Regular cardiac myocyte (primary cell): ENCODE results near the gene PHPT1. TPM values are rescaled to one million over a fixed set of nuclear protein-coding genes. Genes with fewer than 3 reads are reported as not detected.

Experiments
- total RNA-seq: library from RNA; depleted of rRNA; stranded (reverse); fragments of >200 nt; gene quantifications from 2 replicates; pipeline ENCODE4 v1.2.3, GENCODE V29; 2014

Gene PHPT1
- total RNA-seq = 96.0 and 110 TPM in 2 replicates

GRCh38 chr9:136849038-136849959, at the start of gene PHPT1:
PHPT1 (plus strand) TSS chr9:136849409; CDS start chr9:136849431, 22 bp downstream.

DNA sequence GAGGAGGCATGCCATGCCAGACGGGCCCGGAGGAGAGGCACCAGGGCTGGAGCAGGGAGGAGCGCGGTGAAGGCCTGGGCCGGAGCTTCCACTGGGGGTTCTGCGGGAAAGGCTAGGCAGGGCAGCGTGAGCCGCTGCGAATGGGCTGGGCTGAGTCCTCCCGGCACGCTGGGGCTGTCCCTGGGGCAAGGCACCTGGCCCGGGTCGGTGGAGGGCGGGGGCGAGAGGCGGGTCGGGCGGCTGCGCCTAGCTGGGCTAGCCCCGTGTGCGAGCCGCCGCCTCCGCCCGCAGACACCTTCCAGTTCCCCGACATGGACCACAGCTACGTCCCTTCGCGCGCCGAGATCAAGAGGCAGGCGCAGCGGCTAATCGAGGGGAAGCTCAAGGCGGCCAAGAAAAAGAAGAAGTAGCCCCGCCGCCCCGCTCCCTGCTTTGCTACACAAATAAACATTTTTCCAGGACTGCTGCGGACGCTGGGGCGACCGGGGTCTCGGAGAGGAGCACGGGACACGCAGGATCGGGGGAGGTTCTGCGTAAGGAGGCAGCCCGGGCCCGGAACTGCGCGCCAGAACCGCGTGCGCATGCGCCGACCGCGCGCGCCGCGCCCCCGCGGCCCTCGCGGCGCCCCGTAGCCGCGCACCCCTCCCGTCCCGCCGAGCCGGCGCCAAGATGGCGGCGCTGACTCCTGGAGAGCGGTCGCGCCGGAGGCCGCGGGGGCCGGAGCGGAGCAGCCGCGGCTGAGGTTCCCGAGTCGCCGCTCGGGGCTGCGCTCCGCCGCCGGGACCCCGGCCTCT, 41.7 kb upstream of the PHPT1 start, which contains the start of gene RABL6:
RABL6 (plus strand) TSS at position 668 of the 794 bp plus-strand sequence. CDS start 249 bp downstream, outside the sequence.

DNA sequence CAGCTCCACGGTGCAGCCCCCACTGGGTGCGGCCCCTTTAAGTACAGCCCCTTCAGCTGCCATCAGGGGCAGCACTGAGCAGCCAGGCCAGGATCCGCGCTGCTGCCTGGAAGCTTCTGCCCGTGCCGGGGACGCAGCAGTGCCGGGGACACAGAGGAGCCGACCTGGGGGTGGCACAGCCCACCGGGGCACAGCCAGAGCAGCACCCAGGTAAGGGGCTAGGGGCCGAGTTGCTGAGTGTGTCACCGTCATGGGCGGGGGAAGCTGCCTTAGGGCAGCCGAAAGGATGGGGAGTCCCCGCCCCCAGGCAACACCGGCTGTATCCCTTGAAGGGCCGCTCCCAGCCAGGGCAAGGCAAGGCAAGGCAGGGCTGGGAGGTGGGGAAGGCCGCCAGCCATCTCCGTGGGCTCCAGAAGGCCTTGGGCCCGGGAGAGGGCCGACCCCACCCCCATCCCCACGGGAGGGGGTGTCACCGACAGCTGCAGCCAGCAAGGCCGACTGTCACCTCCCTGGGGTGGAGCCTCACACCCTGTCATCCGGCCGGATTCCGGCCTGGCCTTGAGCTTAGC, 6.7 kb upstream of the PHPT1 start, which contains the start of gene AJM1:
AJM1 (plus strand) TSS at position 99 of the 569 bp plus-strand sequence. CDS start 1,937 bp downstream, outside the sequence.

GRCh38 chr9:136851941-136852663, 2.9 kb downstream of the PHPT1 start, which contains the start of gene MAMDC4:
MAMDC4 (plus strand) TSS chr9:136852346; CDS start chr9:136852417, 71 bp downstream.

DNA sequence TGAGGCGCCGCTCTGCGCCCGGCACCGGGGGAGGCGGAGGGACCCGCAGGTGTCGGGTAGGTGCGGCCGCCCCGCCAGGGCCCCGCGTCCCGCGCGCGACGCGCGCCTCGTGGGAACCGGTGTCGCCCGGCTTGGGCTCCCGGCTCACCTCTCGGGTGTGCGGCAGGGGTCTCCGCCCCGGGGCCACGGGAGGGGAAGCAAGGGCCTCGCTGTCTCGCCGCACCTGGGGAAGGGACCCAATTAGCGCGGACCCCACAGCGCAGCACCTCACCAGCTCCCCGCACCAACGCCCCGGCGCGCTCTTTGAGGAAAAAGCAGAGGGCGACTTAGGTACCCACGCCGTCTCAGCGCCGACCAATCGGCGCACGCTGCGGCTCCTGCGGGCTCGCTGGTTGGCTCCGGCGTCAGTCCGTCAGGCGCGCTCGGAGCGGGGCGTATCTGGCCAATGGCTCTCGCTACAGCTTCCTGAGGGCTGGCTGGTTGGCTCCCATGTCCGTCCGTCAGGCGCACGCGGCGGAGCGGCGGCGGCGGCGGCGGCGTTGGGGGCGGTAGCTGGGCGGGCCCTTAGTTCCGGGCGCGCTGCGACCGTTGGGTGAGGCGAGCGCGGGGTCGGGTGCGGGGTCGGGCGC, 36.9 kb downstream of the PHPT1 start, which contains the start of gene TRAF2:
TRAF2 (plus strand) TSS at position 567 of the 629 bp plus-strand sequence. CDS start 12,225 bp downstream, outside the sequence.

Other genes with a start within 250 kb of the PHPT1 start
- gene EGFL7, start 186.5 kb upstream of the PHPT1 start, total RNA-seq = 38.3 and 57.8 TPM in 2 replicates
- gene AGPAT2, start 162.0 kb upstream of the PHPT1 start, total RNA-seq = 54.1 and 55.0 TPM in 2 replicates
- 8.1 and 12.1 TPM in 2 replicates for gene DIPK1B, start 136.8 kb upstream of the PHPT1 start, total RNA-seq
- gene LCN10, start 106.5 kb upstream of the PHPT1 start, total RNA-seq = not detected in 2 replicates
- not detected in 2 replicates for gene LCN6, start 100.9 kb upstream of the PHPT1 start, total RNA-seq
- gene LCN8, start 91.2 kb upstream of the PHPT1 start, total RNA-seq = not detected in 2 replicates
- gene LCN15, start 84.9 kb upstream of the PHPT1 start, total RNA-seq = not detected in 2 replicates
- gene TMEM141, start 58.1 kb upstream of the PHPT1 start, total RNA-seq = 84.2 and 95.0 TPM in 2 replicates
- under 0.01 and 0.28 TPM in 2 replicates for gene CCDC183, start 53.1 kb upstream of the PHPT1 start, total RNA-seq
- gene RABL6, start 41.5 kb upstream of the PHPT1 start, total RNA-seq = 41.4 and 79.9 TPM in 2 replicates
- 1.5 and 6.8 TPM in 2 replicates for gene AJM1, start 6.9 kb upstream of the PHPT1 start, total RNA-seq
- 3.3 and 9.6 TPM in 2 replicates for gene MAMDC4, start 2.9 kb downstream of the PHPT1 start, total RNA-seq
- 297 and 393 TPM in 2 replicates for gene EDF1, start 16.9 kb downstream of the PHPT1 start, total RNA-seq
- gene TRAF2, start 37.1 kb downstream of the PHPT1 start, total RNA-seq = 9.0 and 28.9 TPM in 2 replicates
- 161 and 176 TPM in 2 replicates for gene FBXW5, start 95.3 kb downstream of the PHPT1 start, total RNA-seq
- gene C8G, start 95.8 kb downstream of the PHPT1 start, total RNA-seq = 0.19 TPM in 1 of 2 replicates, not detected in the other
- not detected in 2 replicates for gene LCN12, start 102.9 kb downstream of the PHPT1 start, total RNA-seq
- gene PTGDS, start 128.1 kb downstream of the PHPT1 start, total RNA-seq = 1.7 TPM in 1 of 2 replicates, not detected in the other
- gene LCNL1, start 133.6 kb downstream of the PHPT1 start, total RNA-seq = 0.85 TPM in 1 of 2 replicates, not detected in the other
- 14.9 and 23.6 TPM in 2 replicates for gene PAXX, start 143.0 kb downstream of the PHPT1 start, total RNA-seq
- gene CLIC3, start 147.2 kb downstream of the PHPT1 start, total RNA-seq = 0.56 and 1.7 TPM in 2 replicates
- gene ABCA2, start 178.8 kb downstream of the PHPT1 start, total RNA-seq = 10.4 and 20.3 TPM in 2 replicates
- not detected in 2 replicates for gene FUT7, start 182.7 kb downstream of the PHPT1 start, total RNA-seq
- 14.6 and 20.3 TPM in 2 replicates for gene NPDC1, start 196.8 kb downstream of the PHPT1 start, total RNA-seq
- gene ENTPD2, start 204.7 kb downstream of the PHPT1 start, total RNA-seq = not detected in 2 replicates
- gene SAPCD2, start 221.1 kb downstream of the PHPT1 start, total RNA-seq = 0.85 and 10.4 TPM in 2 replicates
- 5.9 and 16.1 TPM in 2 replicates for gene UAP1L1, start 228.1 kb downstream of the PHPT1 start, total RNA-seq
- gene MAN1B1, start 237.6 kb downstream of the PHPT1 start, total RNA-seq = 67.3 and 120 TPM in 2 replicates